Kidney (tissue), 14 donors: ENCODE results near the gene ARHGEF1. TPM values are rescaled to one million over a fixed set of nuclear protein-coding genes. Genes with fewer than 3 reads are reported as not detected.

Source experiments
- DNase-seq, 5 donors: peaks; one replicate each; pipeline ENCODE4 v3.0.0-alpha.2; 2013 to 2020
- FAIRE-seq: peaks from 2 replicates; lab custom pipeline; 2012; peaks lifted over from hg19 to GRCh38; lab: Jason Lieb, UNC
- H3K27ac ChIP-seq, 2 donors: one replicate each; pipeline ENCODE4 v1.7.0; 2013; ENCODE audit warnings: low read depth in 2 of 2, low read length in 2 of 2, inconsistent platforms in 1 of 2
- H3K27me3 ChIP-seq: one replicate; pipeline ENCODE4 v1.7.1; 2013; ENCODE audit warnings: low read length, inconsistent platforms; ENCODE audit not compliant: control insufficient read depth, insufficient read depth
- H3K36me3 ChIP-seq, 3 donors: one replicate each; pipeline versions ENCODE4 v1.7.0 to v1.7.1; 2013; ENCODE audit warnings: low read length in 3 of 3, control low read depth in 1 of 3, inconsistent platforms in 1 of 3; ENCODE audit not compliant: insufficient read depth in 3 of 3, control insufficient read depth in 2 of 3
- H3K4me1 ChIP-seq, 3 donors: one replicate each; pipeline versions ENCODE4 v1.7.0 to v1.7.1; 2013; ENCODE audit warnings: low read length in 3 of 3, inconsistent platforms in 1 of 3, low read depth in 1 of 3; ENCODE audit not compliant: control insufficient read depth in 2 of 3, insufficient read depth in 2 of 3
- H3K4me3 ChIP-seq, 3 donors: one replicate each; pipeline versions ENCODE4 v1.7.0 to v1.8.1; 2013; ENCODE audit warnings: low read length in 3 of 3, control low read depth in 1 of 3, inconsistent platforms in 1 of 3
- H3K9ac ChIP-seq, 3 donors: one replicate each; pipeline versions ENCODE4 v1.7.0 to v1.7.1; 2013; ENCODE audit warnings: low read length in 3 of 3, control low read depth in 1 of 3, inconsistent platforms in 1 of 3
- H3K9me3 ChIP-seq, 3 donors: one replicate each; pipeline versions ENCODE4 v1.7.0 to v1.7.1; 2013; ENCODE audit warnings: low read length in 3 of 3, control low read depth in 1 of 3, inconsistent platforms in 1 of 3; ENCODE audit not compliant: control insufficient read depth in 2 of 3, insufficient read depth in 1 of 3
- CTCF ChIP-seq: IDR thresholded peaks from 3 replicates; pipeline ENCODE4 v1.5.1; 2012; ENCODE audit warnings: mild to moderate bottlenecking, moderate library complexity, borderline replicate concordance; ENCODE audit not compliant: insufficient read depth; ENCODE audit errors: extremely low read depth
- intact Hi-C: fragments of 100-400 bp; cut with DNase I; formaldehyde crosslinking; loops from one replicate; pipeline ENCODE4 v1.11.1; 2022
- polyA plus RNA-seq: library from polyadenylated mRNA; stranded (reverse); fragments of 350-450 nt; fragmentation: Illumina TruSeq; extraction: RNeasy Lipid Tissue Mini Kit (QIAGEN cat#74804); gene quantifications from one replicate; pipeline ENCODE4 v1.2.3, GENCODE V29; 2014; ENCODE audit warnings: low read depth, low replicate concordance; ENCODE audit not compliant: insufficient read depth
- total RNA-seq: library from RNA; stranded (reverse); fragmentation: NEBNext Ultra II Directional; extraction: Animal tissue kit (Norgen Biotek cat#: 25700); gene quantifications from one replicate; pipeline ENCODE4 v1.2.1, GENCODE V29; 2021
- donor health status: control.
- donor health status: control.
- donor health status: control.
- donor health status: control.
- donor health status: control.
- donor health status: DM: yes; HTN: yes; CAD: no.
- donor health status: Normal renal cell carcinoma (clear cell type).

ARHGEF1 gene
- total and polyA plus RNA-seq, 2 donors from 2014 or later: 39.0 to 139 TPM

- FAIRE-seq: no peak
- Histone ChIP-seq H3K4me1 (no peaks in the 10 kb centered on the region), H3K9ac (no peak overlapping the region), H3K9me3 (no peaks in the 10 kb centered on the region), H3K27ac (no peak overlapping the region), H3K27me3 (no peaks in the 10 kb centered on the region), H3K4me3 (no peak overlapping the region), H3K36me3 (peaks cover 0 to 39% (median 17%) of the 10 kb centered on the region in 3 donors)
- no peak for DNase-seq
- no peak for TF ChIP-seq CTCF
- intact Hi-C loops: no loop called here
Measured at GRCh38 chr19:41897820-41898219, 14.8 kb downstream of the ARHGEF1 start.

- peaks cover 0 to 42% (median 19%) of the 10 kb centered on the region in 3 donors for H3K36me3 ChIP-seq
- H3K27me3 ChIP-seq: no peaks in the 10 kb centered on the region
- no peaks in the 10 kb centered on the region for H3K9me3 ChIP-seq
- no peak for TF ChIP-seq CTCF
- H3K4me3 ChIP-seq: no peak overlapping the region
- H3K9ac ChIP-seq: no peak overlapping the region
- no peaks in the 10 kb centered on the region for H3K4me1 ChIP-seq
- DNase-seq: no peak
- intact Hi-C loops: no loop called here
- H3K27ac ChIP-seq: no peak overlapping the region
- no peak for FAIRE-seq
Measured at GRCh38 chr19:41898235-41898634, 15.3 kb downstream of the ARHGEF1 start.

GRCh38 chr19:41901707-41902360 lies 18.9 kb downstream of the ARHGEF1 start:
- DNase-seq: no peak
- FAIRE-seq: no peak
- Histone ChIP-seq H3K4me3 (no peak overlapping the region), H3K27ac (no peak overlapping the region), H3K4me1 (no peaks in the 10 kb centered on the region), H3K27me3 (no peaks in the 10 kb centered on the region), H3K9me3 (no peaks in the 10 kb centered on the region), H3K36me3 (peaks cover 2 to 52% (median 21%) of the 10 kb centered on the region in 3 donors), H3K9ac (no peak overlapping the region)
- no peak for TF ChIP-seq CTCF
- intact Hi-C loops: no loop called here

GRCh38 chr19:41902594-41902993 lies 19.6 kb downstream of the ARHGEF1 start:
- no peak overlapping the region for H3K9ac ChIP-seq
- no peaks in the 10 kb centered on the region for H3K27me3 ChIP-seq
- no peak for TF ChIP-seq CTCF
- FAIRE-seq (no peak), DNase-seq (no peak)
- intact Hi-C loops: no loop called here
- no peak overlapping the region for H3K4me3 ChIP-seq
- no peaks in the 10 kb centered on the region for H3K4me1 ChIP-seq
- H3K36me3 ChIP-seq: peaks cover 2 to 52% (median 20%) of the 10 kb centered on the region in 3 donors
- no peak overlapping the region for H3K27ac ChIP-seq
- no peaks in the 10 kb centered on the region for H3K9me3 ChIP-seq
